ENCODE measurements around the gene HYOU1. TPM values are rescaled to one million over a fixed set of nuclear protein-coding genes. Genes with fewer than 3 reads are reported as not detected.
"Not testable (repeated sequence)": the region's sequence is repeated elsewhere in the genome, so short reads cannot be mapped to it uniquely, and the experiment has no call there.

Gene HYOU1
- total RNA-seq, 1 donor from 2014 or later = 185 TPM

DNA sequence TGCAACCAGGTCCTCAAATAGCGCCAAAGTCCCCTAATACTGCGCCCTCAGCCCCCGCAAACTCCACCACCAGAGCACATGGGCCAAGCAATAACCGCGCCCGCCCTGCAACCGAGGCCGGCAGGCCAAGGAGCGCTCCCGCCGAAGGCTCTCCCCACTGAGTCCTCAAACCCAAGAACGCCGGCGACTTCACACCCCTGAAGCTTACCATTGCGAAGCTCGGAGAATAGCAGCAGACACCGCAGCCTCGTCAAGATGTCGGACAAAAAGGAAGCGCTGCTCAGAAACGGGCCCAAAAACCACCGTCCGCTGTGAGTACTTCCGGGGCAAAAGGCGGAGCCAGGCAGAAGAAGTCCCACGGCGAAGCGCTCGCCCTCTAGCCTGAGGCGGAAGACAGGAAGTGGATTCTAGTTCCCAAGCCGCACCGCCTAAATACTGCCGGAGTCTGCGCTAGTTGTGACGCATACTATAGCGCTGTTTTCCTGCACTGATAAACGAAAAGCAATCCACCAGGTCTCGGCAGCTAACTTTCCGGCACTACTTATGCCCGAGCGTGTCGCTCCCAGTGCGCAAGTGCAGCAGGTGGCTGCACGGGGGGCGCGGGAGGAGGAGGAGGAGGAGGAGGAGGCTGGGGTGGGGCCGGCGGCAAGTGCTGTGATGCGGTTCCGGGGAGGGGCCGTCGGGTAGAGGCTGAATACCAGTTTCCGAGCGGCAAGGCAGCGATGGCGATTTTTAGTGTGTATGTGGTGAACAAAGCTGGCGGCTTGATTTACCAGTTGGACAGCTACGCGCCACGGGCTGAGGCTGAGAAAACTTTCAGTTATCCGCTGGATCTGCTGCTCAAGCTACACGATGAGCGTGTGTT, 38.7 kb downstream of the HYOU1 start, which contains the start of the genes RPS25 and TRAPPC4:
Gene RPS25, minus strand, starts transcription at position 270 of the 865 bp plus-strand sequence. Its CDS starts 59 bp downstream, at position 211.
Gene TRAPPC4, plus strand, starts transcription at position 693 of the 865 bp plus-strand sequence. Its CDS starts 30 bp downstream, at position 723.
- H3K4me1 Mint-ChIP-seq (ENCODE audit: unreplicated experiment) = peaks cover 17% of the 10 kb centered on the region
- H3K9me3 Mint-ChIP-seq = no peaks in the 10 kb centered on the region
- H3K36me3 Mint-ChIP-seq = peaks cover 31% of the 10 kb centered on the region
- H3K4me3 Mint-ChIP-seq = peak within 1 kb of the TSS; percentile 100
- TF ChIP-seq, protein P1, sequence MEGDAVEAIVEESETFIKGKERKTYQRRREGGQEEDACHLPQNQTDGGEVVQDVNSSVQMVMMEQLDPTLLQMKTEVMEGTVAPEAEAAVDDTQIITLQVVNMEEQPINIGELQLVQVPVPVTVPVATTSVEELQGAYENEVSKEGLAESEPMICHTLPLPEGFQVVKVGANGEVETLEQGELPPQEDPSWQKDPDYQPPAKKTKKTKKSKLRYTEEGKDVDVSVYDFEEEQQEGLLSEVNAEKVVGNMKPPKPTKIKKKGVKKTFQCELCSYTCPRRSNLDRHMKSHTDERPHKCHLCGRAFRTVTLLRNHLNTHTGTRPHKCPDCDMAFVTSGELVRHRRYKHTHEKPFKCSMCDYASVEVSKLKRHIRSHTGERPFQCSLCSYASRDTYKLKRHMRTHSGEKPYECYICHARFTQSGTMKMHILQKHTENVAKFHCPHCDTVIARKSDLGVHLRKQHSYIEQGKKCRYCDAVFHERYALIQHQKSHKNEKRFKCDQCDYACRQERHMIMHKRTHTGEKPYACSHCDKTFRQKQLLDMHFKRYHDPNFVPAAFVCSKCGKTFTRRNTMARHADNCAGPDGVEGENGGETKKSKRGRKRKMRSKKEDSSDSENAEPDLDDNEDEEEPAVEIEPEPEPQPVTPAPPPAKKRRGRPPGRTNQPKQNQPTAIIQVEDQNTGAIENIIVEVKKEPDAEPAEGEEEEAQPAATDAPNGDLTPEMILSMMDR (conservative IDR thresholded peaks at IDR 0.05) = no peak
- peak within 1 kb of the TSS; percentile 99 for H3K27ac Mint-ChIP-seq
- H3K27me3 Mint-ChIP-seq = no peaks in the 10 kb centered on the region
- DNase-seq (ENCODE audit: extremely low spot score, unreplicated experiment) = peak; percentile 93

DNA sequence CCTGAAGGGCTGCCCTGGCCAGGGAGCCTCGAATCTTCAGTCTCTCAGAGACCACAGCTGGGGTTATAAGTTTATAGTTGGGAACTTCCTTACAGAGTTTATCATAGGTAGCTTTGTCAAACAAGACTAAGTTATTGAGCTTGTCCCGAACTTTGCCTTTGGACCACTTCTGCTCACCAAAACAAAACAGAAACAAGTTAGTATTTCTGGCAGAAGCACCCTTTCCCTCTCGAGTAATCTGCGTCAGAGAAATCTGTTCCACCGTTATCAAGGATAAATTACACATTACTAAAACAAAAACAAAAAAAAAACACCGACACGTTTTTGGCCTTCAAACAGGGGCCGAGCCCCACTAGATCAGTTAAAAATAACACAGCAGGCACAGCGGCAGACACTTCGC, 39.6 kb downstream of the HYOU1 start:
- Mint-ChIP-seq H3K4me3 (peak overlapping the region; percentile 100), H3K27ac (peak overlapping the region; percentile 99), H3K36me3 (peaks cover 37% of the 10 kb centered on the region)

DNA sequence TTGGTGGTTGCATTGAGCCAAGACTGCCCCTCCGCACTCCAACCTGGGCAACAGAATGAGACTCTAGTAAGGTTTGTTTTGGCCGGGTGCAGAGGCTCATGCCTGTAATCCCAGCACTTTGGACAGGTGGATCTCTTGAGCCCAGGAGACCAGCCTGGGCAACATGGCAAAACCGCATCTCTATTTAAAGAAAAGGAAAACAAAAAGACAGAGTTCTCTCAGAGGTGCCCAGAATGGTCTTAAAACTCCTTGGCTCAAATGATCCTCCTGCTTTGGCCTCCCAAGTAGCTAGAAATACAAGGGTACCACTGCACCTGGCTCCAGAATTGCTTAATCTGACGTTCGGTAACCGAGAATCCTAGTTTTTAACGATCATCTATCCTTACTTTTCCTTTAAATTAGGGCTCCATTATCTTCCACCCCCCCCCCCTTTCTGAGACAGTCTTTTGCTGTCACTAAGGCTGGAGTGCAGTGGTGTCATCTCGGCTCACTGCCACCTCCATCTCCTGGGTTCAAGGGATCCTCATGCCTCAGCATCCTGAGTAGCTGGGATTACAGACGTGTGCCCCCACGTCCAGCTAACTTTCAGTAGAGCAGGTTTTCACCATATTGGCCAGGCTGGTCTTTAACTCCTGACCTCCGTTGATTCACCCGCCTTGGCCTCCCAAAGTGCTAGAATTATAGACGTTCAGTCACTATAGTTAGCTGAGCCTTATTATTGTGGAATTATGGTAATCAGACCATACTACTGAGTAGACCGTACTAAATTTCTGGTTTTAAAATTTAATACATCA, 40.6 kb downstream of the HYOU1 start:
- H3K27me3 Mint-ChIP-seq = no peaks in the 10 kb centered on the region
- DNase-seq (ENCODE audit: extremely low spot score, unreplicated experiment) = no peak
- peaks cover 40% of the 10 kb centered on the region for H3K36me3 Mint-ChIP-seq
- peak overlapping the region; percentile 100 for H3K4me3 Mint-ChIP-seq
- H3K27ac Mint-ChIP-seq = peak overlapping the region; percentile 40
- no peaks in the 10 kb centered on the region for H3K9me3 Mint-ChIP-seq
- TF ChIP-seq, protein P1 (conservative IDR thresholded peaks at IDR 0.05) = no peak
- peaks cover 16% of the 10 kb centered on the region for H3K4me1 Mint-ChIP-seq (ENCODE audit: unreplicated experiment)

More for the DNA sequence above, 39.6 kb downstream of the HYOU1 start:
- H3K27me3 Mint-ChIP-seq; DNase-seq (ENCODE audit: extremely low spot score, unreplicated experiment); H3K9me3 Mint-ChIP-seq: not testable (repeated sequence)
- H3K4me1 Mint-ChIP-seq (ENCODE audit: unreplicated experiment) = peaks cover 16% of the 10 kb centered on the region

DNA sequence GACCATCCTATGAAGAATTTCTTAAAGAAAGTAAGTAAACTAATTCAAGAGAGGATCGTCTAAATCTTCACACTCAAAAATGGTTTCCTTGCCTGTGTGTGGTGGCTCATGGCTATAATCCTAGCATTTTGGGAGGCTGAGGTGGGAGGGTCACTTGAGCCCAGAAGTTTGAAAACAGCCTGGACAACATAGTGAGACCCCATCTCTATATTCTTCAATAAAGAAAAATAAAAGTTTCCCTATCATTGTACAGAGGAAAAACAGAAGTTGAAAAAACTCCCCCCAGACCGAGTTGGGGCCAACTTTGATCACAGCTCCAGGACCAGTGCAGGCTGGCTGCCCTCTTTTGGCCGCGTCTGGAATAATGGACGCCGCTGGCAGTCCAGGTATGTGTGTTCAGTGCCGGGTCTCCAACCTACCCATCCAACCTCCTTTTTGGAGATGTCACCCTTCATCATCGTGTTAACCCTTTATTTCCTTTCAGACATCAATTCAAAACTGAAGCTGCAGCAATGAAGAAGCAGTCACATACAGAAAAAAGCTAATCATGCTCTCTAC, 41.9 kb downstream of the HYOU1 start:
- Mint-ChIP-seq H3K27ac (peak overlapping the region; percentile 40), H3K4me3 (peak overlapping the region; percentile 53), H3K9me3 (no peaks in the 10 kb centered on the region), H3K27me3 (no peaks in the 10 kb centered on the region), H3K36me3 (peaks cover 46% of the 10 kb centered on the region), H3K4me1 (ENCODE audit: unreplicated experiment) (peaks cover 14% of the 10 kb centered on the region)
- DNase-seq (ENCODE audit: extremely low spot score, unreplicated experiment) = no peak
- TF ChIP-seq, protein P1 (conservative IDR thresholded peaks at IDR 0.05) = peak; percentile 19

DNA sequence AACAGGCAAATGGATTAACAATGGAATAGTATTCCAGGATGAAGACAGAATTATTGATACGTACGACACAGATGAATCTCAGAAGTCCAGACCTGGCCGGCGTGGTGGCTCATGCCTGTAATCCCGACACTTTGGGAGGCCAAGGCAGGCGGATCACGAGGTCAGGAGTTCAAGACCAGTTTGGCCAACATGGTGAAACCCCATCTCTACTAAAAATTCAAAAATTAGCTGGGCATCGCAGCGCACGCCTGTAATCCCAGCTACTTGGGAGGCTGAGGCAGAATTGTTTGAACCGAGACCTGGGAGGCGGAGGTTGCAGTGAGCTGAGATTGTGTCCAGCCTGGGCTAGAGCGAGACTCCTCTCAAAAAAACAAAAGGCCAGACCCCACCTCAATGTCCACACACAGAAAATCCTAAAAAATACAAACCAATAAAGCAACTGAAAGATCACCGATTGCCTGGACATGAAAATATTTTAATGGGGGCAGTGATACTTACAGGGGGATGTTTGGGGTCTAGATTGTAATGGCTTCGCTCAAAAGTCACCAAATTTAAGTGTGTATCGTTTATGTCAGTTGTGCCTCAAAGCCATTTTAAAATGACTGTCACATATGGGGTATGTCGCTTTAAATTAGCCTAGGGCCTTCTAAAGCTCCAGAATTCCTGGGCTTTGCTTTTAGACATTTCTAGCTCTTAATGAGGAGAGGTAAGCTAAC, 42.6 kb downstream of the HYOU1 start:
- DNase-seq (ENCODE audit: extremely low spot score, unreplicated experiment) = no peak
- no peak overlapping the region for H3K4me3 Mint-ChIP-seq
- H3K9me3 Mint-ChIP-seq = no peaks in the 10 kb centered on the region
- TF ChIP-seq, protein P1 (conservative IDR thresholded peaks at IDR 0.05) = no peak
- H3K27me3 Mint-ChIP-seq = no peaks in the 10 kb centered on the region
- H3K4me1 Mint-ChIP-seq (ENCODE audit: unreplicated experiment) = peaks cover 9% of the 10 kb centered on the region
- H3K36me3 Mint-ChIP-seq = peaks cover 43% of the 10 kb centered on the region
- H3K27ac Mint-ChIP-seq = no peak overlapping the region
